HEK293T (cell line): Measurements from ENCODE around the gene HTT-AS.

Experiments used
- ELF4 ChIP-seq: fragments of 450-650 bp; IDR thresholded peaks from 2 replicates; pipeline ENCODE4 v1.6.1; 2017; ENCODE audit warnings: antibody characterized with exemption
- FOXK2 ChIP-seq: fragments of 450-650 bp; IDR thresholded peaks from 2 replicates; pipeline ENCODE4 v1.6.1; 2016; ENCODE audit warnings: mild to moderate bottlenecking
- FOXM1 ChIP-seq: fragments of 450-650 bp; IDR thresholded peaks from 2 replicates; pipeline ENCODE4 v1.6.1; 2017; ENCODE audit warnings: mild to moderate bottlenecking, borderline replicate concordance
- HDGF ChIP-seq: fragments of 450-650 bp; IDR thresholded peaks from 2 replicates; pipeline ENCODE4 v1.6.1; 2017; ENCODE audit warnings: antibody characterized with exemption, borderline replicate concordance
- LEF1 ChIP-seq: fragments of 450-650 bp; IDR thresholded peaks from 2 replicates; pipeline ENCODE4 v1.6.1; 2017; ENCODE audit warnings: mild to moderate bottlenecking, borderline replicate concordance
- NFRKB ChIP-seq: fragments of 450-650 bp; IDR thresholded peaks from 2 replicates; pipeline ENCODE4 v1.6.1; 2016; ENCODE audit warnings: mild to moderate bottlenecking, moderate library complexity
- SUZ12 ChIP-seq: fragments of 450-650 bp; IDR thresholded peaks from 2 replicates; pipeline ENCODE4 v1.6.1; 2016; ENCODE audit warnings: mild to moderate bottlenecking
- ZNF384 ChIP-seq: fragments of 450-650 bp; IDR thresholded peaks from 2 replicates; pipeline ENCODE4 v1.6.1; 2016

- TF ChIP-seq FOXM1 (no peak), ZNF384 (no peak), SUZ12 (no peak), HDGF (no peak), NFRKB (no peak), ELF4 (no peak), LEF1 (no peak), FOXK2 (no peak)
These were observed 38.7 kb downstream of the HTT-AS start for GRCh38 chr4:3035674-3036073.
